K562 (cell line): ENCODE measurements around the gene KLHL25. TPM values are rescaled to one million over a fixed set of nuclear protein-coding genes. Genes with fewer than 3 reads are reported as not detected.

ENCODE experiments used
- PPARD ChIP-seq: fragments of 250-450 bp; sonication (Bioruptor Pico); IDR thresholded peaks from 2 replicates; pipeline ENCODE4 v1.8.0; 2022; ENCODE audit warnings: inconsistent platforms, mild to moderate bottlenecking, moderate library complexity
- PRPF4 ChIP-seq: fragments of 200-400 bp; formaldehyde crosslinking; IDR thresholded peaks from one replicate; pipeline ENCODE4 v1.6.1; 2017; ENCODE audit warnings: low read length, low read depth, mild to moderate bottlenecking; ENCODE audit not compliant: insufficient read depth, poor library complexity, severe bottlenecking
- SIRT6 ChIP-seq: IDR thresholded peaks from one replicate; pipeline ENCODE4 v1.6.1; 2012; ENCODE audit warnings: low read depth, mild to moderate bottlenecking, control low read depth, inconsistent platforms, low read length, moderate library complexity
- SRSF7 ChIP-seq: fragments of 200-400 bp; formaldehyde crosslinking; optimal IDR thresholded peaks from 2 replicates; pipeline ENCODE3; 2017; ENCODE audit warnings: mild to moderate bottlenecking, low read depth, low read length
- ZBED1 ChIP-seq: IDR thresholded peaks from 2 replicates; pipeline ENCODE4 v1.6.1; 2014
- ZNF395 ChIP-seq: fragments of 200-800 bp; sonication (Bioruptor generic); IDR thresholded peaks from 2 replicates; pipeline ENCODE4 v1.6.1; 2017; ENCODE audit warnings: missing genetic modification characterization, missing compliant biosample characterization
- polyA plus RNA-seq, 8 experiments: library from polyadenylated mRNA; depleted of rRNA in 4 of 8; stranded (reverse) in 5 of 8; unstranded in 3 of 8; fragments of >200 nt; fragmentation: Nextera tagmentation in 2 of 8; fragmentation: Illumina TruSeq in 1 of 8; extraction: Ambion mirVana in 2 of 8; extraction: Trizol in 1 of 8; gene quantifications; 2 replicates each; pipeline versions ENCODE4 v1.2.1 to v1.2.3, GENCODE V29; 2011 to 2014; ENCODE audit warnings: inconsistent platforms in 1 of 8, missing spikeins in 1 of 8
- total RNA-seq, 7 experiments: library from RNA; depleted of rRNA in 6 of 7; stranded (reverse); fragments of >200 nt in 6 of 7; fragmentation: Illumina TruSeq in 2 of 7; extraction: Trizol in 2 of 7; gene quantifications; 2 replicates each; pipeline versions ENCODE4 v1.2.1 to v1.2.3, GENCODE V29; 2011 to 2021; ENCODE audit warnings: low replicate concordance in 1 of 7

The KLHL25 gene
- total and polyA plus RNA-seq, 9 of the 15 experiments (the other 6 are each of a cell fraction or from before 2014, with no cell fraction given) = 0.04 to 0.14 (median 0.10) TPM; not detected in 3

- no peak for TF ChIP-seq SRSF7
- no peak for TF ChIP-seq ZNF395 (CRISPR knock-in tag)
- TF ChIP-seq ZBED1 = no peak
- no peak for TF ChIP-seq PPARD
- TF ChIP-seq PRPF4 = no peak
- no peak for TF ChIP-seq SIRT6
Observed at GRCh38 chr15:85795337-85796305, 896 bp upstream of the KLHL25 start (continued).
